PC-9 (cell line): ENCODE data around the gene ABCB9. TPM values are rescaled to one million over a fixed set of nuclear protein-coding genes. Genes with fewer than 3 reads are reported as not detected.

Experiments used
- BruUV-seq: library from RNA; stranded (reverse); fragments of 400-500 nt; replicated peaks from 2 replicates; lab custom pipeline; 2021; lab: Mats Ljungman, UMichigan
- CTCF ChIA-PET: fragments of 300-600 bp; sonication (Branson Sonifier 250); formaldehyde crosslinking; loops from one replicate; lab custom pipeline; 2022; ENCODE audit warnings: antibody characterized with exemption; lab: Charles Lee
- POLR2A ChIA-PET: fragments of 300-600 bp; sonication (Branson Sonifier 250); formaldehyde crosslinking; loops from one replicate; lab custom pipeline; 2022; ENCODE audit warnings: antibody characterized with exemption; ENCODE audit not compliant: unreplicated experiment; lab: Charles Lee
- DNase-seq, 2 experiments: peaks; one replicate each; pipeline versions ENCODE4 v3.0.0 to v3.0.0-alpha.2; 2015 to 2022; ENCODE audit warnings: mixed read lengths in 1 of 2
- H2AFZ ChIP-seq: fragments of 200-600 bp; sonication (generic); 2 replicates; pipeline ENCODE4 v1.8.1; 2017; ENCODE audit warnings: antibody characterized with exemption
- H3F3A ChIP-seq: fragments of 200-600 bp; sonication (generic); 2 replicates; pipeline ENCODE4 v1.8.1; 2017; ENCODE audit warnings: antibody characterized with exemption, mild to moderate bottlenecking, low read depth; ENCODE audit not compliant: insufficient read depth
- H3K27ac ChIP-seq: fragments of 200-600 bp; sonication (generic); 2 replicates; pipeline ENCODE4 v1.6.1; 2016; ENCODE audit warnings: mixed run types
- H3K27me3 ChIP-seq: fragments of 200-600 bp; sonication (generic); 2 replicates; pipeline ENCODE4 v1.6.1; 2016; ENCODE audit warnings: low read depth, mixed run types; ENCODE audit not compliant: insufficient read depth
- H3K36me3 ChIP-seq: fragments of 200-600 bp; sonication (generic); 2 replicates; pipeline ENCODE4 v1.6.1; 2016; ENCODE audit warnings: low read depth, mixed run types
- H3K4me1 ChIP-seq: fragments of 200-600 bp; sonication (generic); replicated peaks from 2 replicates; pipeline ENCODE4 v1.6.1; 2016; ENCODE audit warnings: mixed run types; ENCODE audit not compliant: insufficient read depth
- H3K4me2 ChIP-seq: fragments of 200-600 bp; sonication (generic); 2 replicates; pipeline ENCODE4 v1.6.1; 2017; ENCODE audit warnings: mixed run types
- H3K4me3 ChIP-seq: fragments of 200-600 bp; sonication (generic); 2 replicates; pipeline ENCODE4 v1.6.1; 2016; ENCODE audit warnings: mixed run types
- H3K79me2 ChIP-seq: fragments of 200-600 bp; sonication (generic); 2 replicates; pipeline ENCODE4 v1.6.1; 2017; ENCODE audit warnings: low read depth, mixed run types
- H3K9me2 ChIP-seq: fragments of 200-600 bp; sonication (generic); 2 replicates; pipeline ENCODE4 v1.8.1; 2017; ENCODE audit warnings: mild to moderate bottlenecking; ENCODE audit not compliant: insufficient read depth
- H3K9me3 ChIP-seq: fragments of 200-600 bp; sonication (generic); 2 replicates; pipeline ENCODE4 v1.8.1; 2016; ENCODE audit warnings: low read depth; ENCODE audit not compliant: insufficient read depth
- H4K20me1 ChIP-seq: fragments of 200-600 bp; sonication (generic); 2 replicates; pipeline ENCODE4 v1.8.1; 2017; ENCODE audit not compliant: insufficient read depth
- CTCF ChIP-seq: fragments of 200-600 bp; sonication (generic); conservative IDR thresholded peaks from 2 replicates; pipeline ENCODE4 v1.6.1; 2017; ENCODE audit warnings: mixed run types, antibody characterized with exemption, mild to moderate bottlenecking, moderate library complexity
- EZH2 ChIP-seq: fragments of 200-600 bp; sonication (generic); IDR thresholded peaks from 2 replicates; pipeline ENCODE4 v1.8.0; 2017; ENCODE audit warnings: antibody characterized with exemption, low read depth
- intact Hi-C: fragments of 100-400 bp; cut with micrococcal nuclease; formaldehyde crosslinking; loops from one replicate; pipeline ENCODE4 v1.10.0; 2022; ENCODE audit not compliant: unreplicated experiment
- total RNA-seq: library from RNA; stranded (reverse); gene quantifications from 2 replicates; pipeline ENCODE4 v1.2.3, GENCODE V29; 2021

The ABCB9 gene
- total RNA-seq, 1 experiment from 2014 or later: 13.0 TPM

- TF ChIP-seq EZH2: no peak
- TF ChIP-seq CTCF: no peak
- H3F3A ChIP-seq: peaks cover 13% of the 10 kb centered on the region; the same call in 1 of the 2 replicates
- no peak overlapping the region for H3K4me2 ChIP-seq
- peaks cover 36% of the 10 kb centered on the region for H3K79me2 ChIP-seq
- no TSS peak for BruUV-seq
- no peak for DNase-seq
- no peak overlapping the region for H3K4me3 ChIP-seq
- H3K27ac ChIP-seq: no peak overlapping the region
- H3K36me3 ChIP-seq: no peaks in the 10 kb centered on the region
- no peak overlapping the region for H2AFZ ChIP-seq
- no peaks in the 10 kb centered on the region for H4K20me1 ChIP-seq
- ChIA-PET POLR2A (no interaction called here), CTCF (interaction anchor here (0.6 kb wide), 1 partner anchor 261 kb away, joined by 8 read pairs; no protein-coding TSS in a partner anchor)
- H3K9me2 ChIP-seq: no peaks in the 10 kb centered on the region
- peaks cover 16% of the 10 kb centered on the region; the same call in 1 of the 2 replicates for H3K4me1 ChIP-seq
- H3K9me3 ChIP-seq: no peaks in the 10 kb centered on the region
- intact Hi-C loops: loop anchor here (10.0 kb wide), 1 partner anchor 627 kb away; the partner anchor contains the start of gene DDX55
- H3K27me3 ChIP-seq: no peaks in the 10 kb centered on the region
These were observed 11.6 kb upstream of the ABCB9 start for GRCh38 chr12:122977655-122978392.

- Histone ChIP-seq H4K20me1 (no peaks in the 10 kb centered on the region), H3K4me1 (peaks cover 16% of the 10 kb centered on the region; the same call in 1 of the 2 replicates), H3K27me3 (no peaks in the 10 kb centered on the region), H3K4me3 (no peak overlapping the region), H3K9me3 (no peaks in the 10 kb centered on the region), H3K4me2 (no peak overlapping the region), H2AFZ (no peak overlapping the region), H3K79me2 (peaks cover 29% of the 10 kb centered on the region), H3F3A (peaks cover 7% of the 10 kb centered on the region; the same call in 1 of the 2 replicates), H3K27ac (no peak overlapping the region), H3K9me2 (no peaks in the 10 kb centered on the region), H3K36me3 (no peaks in the 10 kb centered on the region)
- CTCF ChIA-PET: interaction anchor here (0.6 kb wide), 1 partner anchor 261 kb away, joined by 8 read pairs; no protein-coding TSS in a partner anchor
- intact Hi-C loops: loop anchor here (10.0 kb wide), 1 partner anchor 628 kb away; the partner anchor contains the start of gene DDX55
- no TSS peak for BruUV-seq
- POLR2A ChIA-PET: no interaction called here
- no peak for DNase-seq
- TF ChIP-seq EZH2: no peak
- TF ChIP-seq CTCF: no peak
These were observed 10.9 kb upstream of the ABCB9 start for GRCh38 chr12:122977153-122977552.

GRCh38 chr12:122976648-122976975, 10.3 kb upstream of the ABCB9 start:
- CTCF ChIA-PET: no interaction called here
- peaks cover 11% of the 10 kb centered on the region; the same call in 1 of the 2 replicates for H3K4me1 ChIP-seq
- peaks cover 24% of the 10 kb centered on the region for H3K79me2 ChIP-seq
- no peak for DNase-seq
- H2AFZ ChIP-seq: no peak overlapping the region
- no peaks in the 10 kb centered on the region for H3K27me3 ChIP-seq
- H3K4me2 ChIP-seq: peak overlapping the region; percentile 100
- no peaks in the 10 kb centered on the region for H3K9me2 ChIP-seq
- H3F3A ChIP-seq: peaks cover 7% of the 10 kb centered on the region; the same call in 1 of the 2 replicates
- no peaks in the 10 kb centered on the region for H4K20me1 ChIP-seq
- H3K36me3 ChIP-seq: no peaks in the 10 kb centered on the region
- H3K9me3 ChIP-seq: no peaks in the 10 kb centered on the region
- intact Hi-C loops: loop anchor here (10.0 kb wide), 1 partner anchor 628 kb away; the partner anchor contains the start of gene DDX55
- POLR2A ChIA-PET: no interaction called here
- H3K27ac ChIP-seq: no peak overlapping the region
- TF ChIP-seq EZH2 (no peak), CTCF (no peak)
- no TSS peak for BruUV-seq
- peak overlapping the region; percentile 94; the same call in 1 of the 2 replicates for H3K4me3 ChIP-seq
